ENCODE results near the gene TIPARP. TPM values are rescaled to one million over a fixed set of nuclear protein-coding genes. Genes with fewer than 3 reads are reported as not detected.

Gene TIPARP
- total and polyA plus RNA-seq, 2 experiments from 2014 or later = 4.5 to 6.9 TPM

DNA sequence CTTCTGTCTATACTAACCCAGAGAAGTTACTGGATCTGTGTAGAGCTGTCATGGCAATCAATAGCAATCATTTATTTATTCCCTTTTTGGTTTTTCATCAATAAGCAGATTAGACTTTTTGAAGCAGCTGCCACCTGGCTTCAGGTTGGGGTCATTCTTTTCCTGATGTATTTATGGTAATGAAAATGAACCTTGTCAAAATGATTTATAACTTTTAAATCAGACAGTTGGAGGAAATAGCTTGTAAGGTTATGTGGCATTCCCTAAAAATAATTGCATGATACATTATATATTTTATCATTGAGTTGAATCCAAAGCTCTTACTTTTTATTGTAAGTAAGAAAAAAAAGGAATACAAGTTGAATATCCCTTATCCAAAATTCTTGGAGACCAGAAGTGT is 8.6 kb downstream of the TIPARP start (continued):
- TF ChIP-seq, protein P1, sequence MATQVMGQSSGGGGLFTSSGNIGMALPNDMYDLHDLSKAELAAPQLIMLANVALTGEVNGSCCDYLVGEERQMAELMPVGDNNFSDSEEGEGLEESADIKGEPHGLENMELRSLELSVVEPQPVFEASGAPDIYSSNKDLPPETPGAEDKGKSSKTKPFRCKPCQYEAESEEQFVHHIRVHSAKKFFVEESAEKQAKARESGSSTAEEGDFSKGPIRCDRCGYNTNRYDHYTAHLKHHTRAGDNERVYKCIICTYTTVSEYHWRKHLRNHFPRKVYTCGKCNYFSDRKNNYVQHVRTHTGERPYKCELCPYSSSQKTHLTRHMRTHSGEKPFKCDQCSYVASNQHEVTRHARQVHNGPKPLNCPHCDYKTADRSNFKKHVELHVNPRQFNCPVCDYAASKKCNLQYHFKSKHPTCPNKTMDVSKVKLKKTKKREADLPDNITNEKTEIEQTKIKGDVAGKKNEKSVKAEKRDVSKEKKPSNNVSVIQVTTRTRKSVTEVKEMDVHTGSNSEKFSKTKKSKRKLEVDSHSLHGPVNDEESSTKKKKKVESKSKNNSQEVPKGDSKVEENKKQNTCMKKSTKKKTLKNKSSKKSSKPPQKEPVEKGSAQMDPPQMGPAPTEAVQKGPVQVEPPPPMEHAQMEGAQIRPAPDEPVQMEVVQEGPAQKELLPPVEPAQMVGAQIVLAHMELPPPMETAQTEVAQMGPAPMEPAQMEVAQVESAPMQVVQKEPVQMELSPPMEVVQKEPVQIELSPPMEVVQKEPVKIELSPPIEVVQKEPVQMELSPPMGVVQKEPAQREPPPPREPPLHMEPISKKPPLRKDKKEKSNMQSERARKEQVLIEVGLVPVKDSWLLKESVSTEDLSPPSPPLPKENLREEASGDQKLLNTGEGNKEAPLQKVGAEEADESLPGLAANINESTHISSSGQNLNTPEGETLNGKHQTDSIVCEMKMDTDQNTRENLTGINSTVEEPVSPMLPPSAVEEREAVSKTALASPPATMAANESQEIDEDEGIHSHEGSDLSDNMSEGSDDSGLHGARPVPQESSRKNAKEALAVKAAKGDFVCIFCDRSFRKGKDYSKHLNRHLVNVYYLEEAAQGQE (IDR thresholded peaks at IDR 0.05; ENCODE audit: unreplicated experiment) = no peak
- no peak for TF ChIP-seq CREB1 (CRISPR knock-in tag; IDR thresholded peaks at IDR 0.05; ENCODE audit: low read depth)

DNA sequence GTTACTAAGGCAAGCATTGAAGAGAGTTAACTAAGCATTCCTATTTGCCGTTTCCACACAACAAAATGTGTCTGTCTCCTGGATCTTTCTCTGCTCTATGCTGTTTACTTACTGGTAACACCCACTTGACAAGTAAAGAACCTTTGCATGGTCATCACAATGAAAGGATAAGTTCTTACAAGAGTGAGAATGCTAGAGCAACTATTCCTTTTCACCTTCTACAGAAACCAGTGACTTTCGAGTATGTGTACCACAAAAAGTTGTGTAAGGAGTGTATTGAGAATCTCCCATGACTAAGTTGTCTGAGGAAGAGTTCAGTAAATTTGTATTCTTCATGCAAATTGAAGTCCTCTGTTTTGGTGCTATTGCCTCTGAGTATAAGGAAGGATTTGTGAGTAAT is 10.8 kb downstream of the TIPARP start:
- Mint-ChIP-seq H3K27ac (no peak overlapping the region), H3K27me3 (ENCODE audit: insufficient read depth, low read depth, poor library complexity) (no peaks in the 10 kb centered on the region), H3K4me1 (peaks cover 14% of the 10 kb centered on the region), H3K9me3 (no peaks in the 10 kb centered on the region), H3K4me3 (no peak overlapping the region), H3K36me3 (ENCODE audit: low read depth) (no peaks in the 10 kb centered on the region)
- Histone ChIP-seq H3K36me3 (ENCODE audit: insufficient read depth) (no peaks in the 10 kb centered on the region), H3K4me1 (ENCODE audit: insufficient read depth) (no peaks in the 10 kb centered on the region; the same call in 1 of the 2 replicates), H3K27me3 (ENCODE audit: insufficient read depth) (no peaks in the 10 kb centered on the region), H3K79me2 (replicated peaks; ENCODE audit: insufficient read depth) (peaks cover 76% of the 10 kb centered on the region), H3F3A (replicated peaks; ENCODE audit: low read depth) (no peaks in the 10 kb centered on the region), H2AFZ (no peak overlapping the region), H3K4me3 (no peak overlapping the region), H4K20me1 (replicated peaks; ENCODE audit: insufficient read depth) (no peaks in the 10 kb centered on the region; the same call in none of the 2 replicates), H3K4me2 (no peak overlapping the region), H3K27ac (ENCODE audit: low read depth) (no peak overlapping the region), H3K9me2 (ENCODE audit: insufficient read depth) (no peaks in the 10 kb centered on the region)
- no peak for TF ChIP-seq ZNF114 (CRISPR knock-in tag; IDR thresholded peaks at IDR 0.05)
- no peak for TF ChIP-seq JUNB (IDR thresholded peaks at IDR 0.05; ENCODE audit: unreplicated experiment)
- TF ChIP-seq, protein P2, sequence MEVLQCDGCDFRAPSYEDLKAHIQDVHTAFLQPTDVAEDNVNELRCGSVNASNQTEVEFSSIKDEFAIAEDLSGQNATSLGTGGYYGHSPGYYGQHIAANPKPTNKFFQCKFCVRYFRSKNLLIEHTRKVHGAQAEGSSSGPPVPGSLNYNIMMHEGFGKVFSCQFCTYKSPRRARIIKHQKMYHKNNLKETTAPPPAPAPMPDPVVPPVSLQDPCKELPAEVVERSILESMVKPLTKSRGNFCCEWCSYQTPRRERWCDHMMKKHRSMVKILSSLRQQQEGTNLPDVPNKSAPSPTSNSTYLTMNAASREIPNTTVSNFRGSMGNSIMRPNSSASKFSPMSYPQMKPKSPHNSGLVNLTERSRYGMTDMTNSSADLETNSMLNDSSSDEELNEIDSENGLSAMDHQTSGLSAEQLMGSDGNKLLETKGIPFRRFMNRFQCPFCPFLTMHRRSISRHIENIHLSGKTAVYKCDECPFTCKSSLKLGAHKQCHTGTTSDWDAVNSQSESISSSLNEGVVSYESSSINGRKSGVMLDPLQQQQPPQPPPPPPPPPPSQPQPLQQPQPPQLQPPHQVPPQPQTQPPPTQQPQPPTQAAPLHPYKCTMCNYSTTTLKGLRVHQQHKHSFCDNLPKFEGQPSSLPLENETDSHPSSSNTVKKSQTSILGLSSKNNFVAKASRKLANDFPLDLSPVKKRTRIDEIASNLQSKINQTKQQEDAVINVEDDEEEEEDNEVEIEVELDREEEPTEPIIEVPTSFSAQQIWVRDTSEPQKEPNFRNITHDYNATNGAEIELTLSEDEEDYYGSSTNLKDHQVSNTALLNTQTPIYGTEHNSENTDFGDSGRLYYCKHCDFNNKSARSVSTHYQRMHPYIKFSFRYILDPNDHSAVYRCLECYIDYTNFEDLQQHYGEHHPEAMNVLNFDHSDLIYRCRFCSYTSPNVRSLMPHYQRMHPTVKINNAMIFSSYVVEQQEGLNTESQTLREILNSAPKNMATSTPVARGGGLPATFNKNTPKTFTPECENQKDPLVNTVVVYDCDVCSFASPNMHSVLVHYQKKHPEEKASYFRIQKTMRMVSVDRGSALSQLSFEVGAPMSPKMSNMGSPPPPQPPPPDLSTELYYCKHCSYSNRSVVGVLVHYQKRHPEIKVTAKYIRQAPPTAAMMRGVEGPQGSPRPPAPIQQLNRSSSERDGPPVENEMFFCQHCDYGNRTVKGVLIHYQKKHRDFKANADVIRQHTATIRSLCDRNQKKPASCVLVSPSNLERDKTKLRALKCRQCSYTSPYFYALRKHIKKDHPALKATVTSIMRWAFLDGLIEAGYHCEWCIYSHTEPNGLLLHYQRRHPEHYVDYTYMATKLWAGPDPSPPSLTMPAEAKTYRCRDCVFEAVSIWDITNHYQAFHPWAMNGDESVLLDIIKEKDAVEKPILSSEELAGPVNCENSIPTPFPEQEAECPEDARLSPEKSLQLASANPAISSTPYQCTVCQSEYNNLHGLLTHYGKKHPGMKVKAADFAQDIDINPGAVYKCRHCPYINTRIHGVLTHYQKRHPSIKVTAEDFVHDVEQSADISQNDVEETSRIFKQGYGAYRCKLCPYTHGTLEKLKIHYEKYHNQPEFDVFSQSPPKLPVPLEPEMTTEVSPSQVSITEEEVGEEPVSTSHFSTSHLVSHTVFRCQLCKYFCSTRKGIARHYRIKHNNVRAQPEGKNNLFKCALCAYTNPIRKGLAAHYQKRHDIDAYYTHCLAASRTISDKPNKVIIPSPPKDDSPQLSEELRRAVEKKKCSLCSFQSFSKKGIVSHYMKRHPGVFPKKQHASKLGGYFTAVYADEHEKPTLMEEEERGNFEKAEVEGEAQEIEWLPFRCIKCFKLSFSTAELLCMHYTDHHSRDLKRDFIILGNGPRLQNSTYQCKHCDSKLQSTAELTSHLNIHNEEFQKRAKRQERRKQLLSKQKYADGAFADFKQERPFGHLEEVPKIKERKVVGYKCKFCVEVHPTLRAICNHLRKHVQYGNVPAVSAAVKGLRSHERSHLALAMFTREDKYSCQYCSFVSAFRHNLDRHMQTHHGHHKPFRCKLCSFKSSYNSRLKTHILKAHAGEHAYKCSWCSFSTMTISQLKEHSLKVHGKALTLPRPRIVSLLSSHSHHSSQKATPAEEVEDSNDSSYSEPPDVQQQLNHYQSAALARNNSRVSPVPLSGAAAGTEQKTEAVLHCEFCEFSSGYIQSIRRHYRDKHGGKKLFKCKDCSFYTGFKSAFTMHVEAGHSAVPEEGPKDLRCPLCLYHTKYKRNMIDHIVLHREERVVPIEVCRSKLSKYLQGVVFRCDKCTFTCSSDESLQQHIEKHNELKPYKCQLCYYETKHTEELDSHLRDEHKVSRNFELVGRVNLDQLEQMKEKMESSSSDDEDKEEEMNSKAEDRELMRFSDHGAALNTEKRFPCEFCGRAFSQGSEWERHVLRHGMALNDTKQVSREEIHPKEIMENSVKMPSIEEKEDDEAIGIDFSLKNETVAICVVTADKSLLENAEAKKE (CRISPR knock-in tag; IDR thresholded peaks at IDR 0.05) = no peak
- TF ChIP-seq EZH2phosphoT487 (IDR thresholded peaks at IDR 0.05; ENCODE audit: unreplicated experiment) = no peak
- TF ChIP-seq NANOG (IDR thresholded peaks at IDR 0.05; ENCODE audit: borderline replicate concordance) = no peak
- no peak for TF ChIP-seq ZNF331 (CRISPR knock-in tag; IDR thresholded peaks at IDR 0.05; ENCODE audit: low read depth)
- TF ChIP-seq, protein P3, sequence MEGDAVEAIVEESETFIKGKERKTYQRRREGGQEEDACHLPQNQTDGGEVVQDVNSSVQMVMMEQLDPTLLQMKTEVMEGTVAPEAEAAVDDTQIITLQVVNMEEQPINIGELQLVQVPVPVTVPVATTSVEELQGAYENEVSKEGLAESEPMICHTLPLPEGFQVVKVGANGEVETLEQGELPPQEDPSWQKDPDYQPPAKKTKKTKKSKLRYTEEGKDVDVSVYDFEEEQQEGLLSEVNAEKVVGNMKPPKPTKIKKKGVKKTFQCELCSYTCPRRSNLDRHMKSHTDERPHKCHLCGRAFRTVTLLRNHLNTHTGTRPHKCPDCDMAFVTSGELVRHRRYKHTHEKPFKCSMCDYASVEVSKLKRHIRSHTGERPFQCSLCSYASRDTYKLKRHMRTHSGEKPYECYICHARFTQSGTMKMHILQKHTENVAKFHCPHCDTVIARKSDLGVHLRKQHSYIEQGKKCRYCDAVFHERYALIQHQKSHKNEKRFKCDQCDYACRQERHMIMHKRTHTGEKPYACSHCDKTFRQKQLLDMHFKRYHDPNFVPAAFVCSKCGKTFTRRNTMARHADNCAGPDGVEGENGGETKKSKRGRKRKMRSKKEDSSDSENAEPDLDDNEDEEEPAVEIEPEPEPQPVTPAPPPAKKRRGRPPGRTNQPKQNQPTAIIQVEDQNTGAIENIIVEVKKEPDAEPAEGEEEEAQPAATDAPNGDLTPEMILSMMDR (conservative IDR thresholded peaks at IDR 0.05; ENCODE audit: low read depth in 2 of 2) = no peak
- TF ChIP-seq CREB1 (CRISPR knock-in tag; IDR thresholded peaks at IDR 0.05; ENCODE audit: low read depth) = no peak
- no peak for TF ChIP-seq EZH2 (IDR thresholded peaks at IDR 0.05; ENCODE audit: low read depth, unreplicated experiment)
- no peak for TF ChIP-seq STAT1 (IDR thresholded peaks at IDR 0.05; ENCODE audit: unreplicated experiment)
- no peak for DNase-seq (ENCODE audit: low spot score)
- ATAC-seq = no peak

Measured in GM23338 (cell line).